ENCODE measurements around the gene GAB1.

The GAB1 gene

GRCh38 chr4:143353797-143354196 lies 17.1 kb downstream of the GAB1 start:
- no peak for DNase-seq (ENCODE audit: extremely low spot score)
- POLR2A ChIA-PET, result no interaction called here
- TF ChIP-seq CTCF (IDR thresholded peaks at IDR 0.05; ENCODE audit: control extremely low read depth, extremely low read depth, low read depth, missing control alignments), result no peak
- CTCF ChIA-PET, result interaction anchor here (1.0 to 6.7 kb wide), 6 partner anchors 12 to 47 kb away, joined by 3 to 40 read pairs (median 3); no protein-coding TSS in a partner anchor

- ChIA-PET POLR2A (no interaction called here), CTCF (interaction anchor here (0.9 to 6.7 kb wide), 2 partner anchors 14 to 30 kb away, joined by 3 to 40 read pairs; no protein-coding TSS in a partner anchor)
- DNase-seq (ENCODE audit: extremely low spot score), result no peak
- no peak for TF ChIP-seq CTCF (IDR thresholded peaks at IDR 0.05; ENCODE audit: control extremely low read depth, extremely low read depth, low read depth, missing control alignments)
Measured at GRCh38 chr4:143354990-143355389, 18.3 kb downstream of the GAB1 start.

- CTCF ChIA-PET, result interaction anchor here (0.9 to 6.7 kb wide), 4 partner anchors 14 to 29 kb away, joined by 3 to 40 read pairs (median 14); partner anchors contain the start of gene GAB1
- TF ChIP-seq CTCF (IDR thresholded peaks at IDR 0.05; ENCODE audit: control extremely low read depth, extremely low read depth, low read depth, missing control alignments), result no peak
- DNase-seq (ENCODE audit: extremely low spot score), result no peak
- POLR2A ChIA-PET, result no interaction called here
Measured at GRCh38 chr4:143355540-143356217, 19.0 kb downstream of the GAB1 start.

GRCh38 chr4:143356493-143356892 lies 19.8 kb downstream of the GAB1 start:
- POLR2A ChIA-PET, result no interaction called here
- CTCF ChIA-PET, result interaction anchor here (0.8 to 3.7 kb wide), 5 partner anchors 9 to 22 kb away, joined by 3 to 21 read pairs (median 4); partner anchors contain the start of gene GAB1
- DNase-seq (ENCODE audit: extremely low spot score), result no peak
- no peak for TF ChIP-seq CTCF (IDR thresholded peaks at IDR 0.05; ENCODE audit: control extremely low read depth, extremely low read depth, low read depth, missing control alignments)

GRCh38 chr4:143357161-143357845 lies 20.6 kb downstream of the GAB1 start:
- TF ChIP-seq CTCF (IDR thresholded peaks at IDR 0.05; ENCODE audit: control extremely low read depth, extremely low read depth, low read depth, missing control alignments), result no peak
- ChIA-PET POLR2A (no interaction called here), CTCF (interaction anchor here (0.8 to 3.7 kb wide), 6 partner anchors 9 to 22 kb away, joined by 3 to 21 read pairs (median 4); partner anchors contain the start of gene GAB1)
- DNase-seq (ENCODE audit: extremely low spot score), result no peak

GRCh38 chr4:143358419-143358818 lies 21.7 kb downstream of the GAB1 start:
- CTCF ChIA-PET, result interaction anchor here (1.0 to 3.7 kb wide), 4 partner anchors 10 to 18 kb away, joined by 3 to 21 read pairs (median 6); no protein-coding TSS in a partner anchor
- POLR2A ChIA-PET, result interaction anchor here (0.9 to 1.1 kb wide), 2 partner anchors 14 to 60 kb away, joined by 3 to 4 read pairs; no protein-coding TSS in a partner anchor
- no peak for DNase-seq (ENCODE audit: extremely low spot score)
- TF ChIP-seq CTCF (IDR thresholded peaks at IDR 0.05; ENCODE audit: control extremely low read depth, extremely low read depth, low read depth, missing control alignments), result no peak

All from GM10248 (cell line).